ENCODE results near the gene SULT1C2.

SULT1C2 gene

GRCh38 chr2:108278631-108279030, 10.1 kb upstream of the SULT1C2 start:
- TF ChIP-seq CEBPB (IDR thresholded peaks at IDR 0.05) (peak; percentile 50), YY1 (IDR thresholded peaks at IDR 0.05; ENCODE audit: low read depth) (no peak)

GRCh38 chr2:108279468-108279867, 9.2 kb upstream of the SULT1C2 start:
- TF ChIP-seq EGR1 (IDR thresholded peaks at IDR 0.05) (no peak), TAF1 (IDR thresholded peaks at IDR 0.05; ENCODE audit: low read depth) (no peak), CEBPB (IDR thresholded peaks at IDR 0.05) (no peak), FOXM1 (IDR thresholded peaks at IDR 0.05; ENCODE audit: borderline replicate concordance, low read depth) (no peak), RAD21 (IDR thresholded peaks at IDR 0.05; ENCODE audit: low read depth) (no peak), CREB1 (IDR thresholded peaks at IDR 0.05; ENCODE audit: low read depth) (no peak), YY1 (IDR thresholded peaks at IDR 0.05; ENCODE audit: low read depth) (no peak), USF1 (IDR thresholded peaks at IDR 0.05) (no peak), ZBTB7A (IDR thresholded peaks at IDR 0.05; ENCODE audit: low read depth) (no peak), NFIC (IDR thresholded peaks at IDR 0.05) (no peak)

GRCh38 chr2:108280466-108280865, 8.2 kb upstream of the SULT1C2 start:
- TF ChIP-seq FOXM1 (IDR thresholded peaks at IDR 0.05; ENCODE audit: borderline replicate concordance, low read depth) (no peak), CREB1 (IDR thresholded peaks at IDR 0.05; ENCODE audit: low read depth) (no peak), REST (IDR thresholded peaks at IDR 0.05; ENCODE audit: low read depth) (no peak), NFIC (IDR thresholded peaks at IDR 0.05) (no peak), USF1 (IDR thresholded peaks at IDR 0.05) (no peak), ZBTB7A (IDR thresholded peaks at IDR 0.05; ENCODE audit: low read depth) (no peak), EP300 (IDR thresholded peaks at IDR 0.05; ENCODE audit: borderline replicate concordance) (no peak), TAF1 (IDR thresholded peaks at IDR 0.05; ENCODE audit: low read depth) (no peak)

GRCh38 chr2:108285616-108286015, 3.1 kb upstream of the SULT1C2 start:
- no peak for TF ChIP-seq EP300 (IDR thresholded peaks at IDR 0.05; ENCODE audit: borderline replicate concordance)
- no peak for TF ChIP-seq USF1 (IDR thresholded peaks at IDR 0.05)
- no peak for TF ChIP-seq NFIC (IDR thresholded peaks at IDR 0.05)
- no peak for TF ChIP-seq TEAD4 (IDR thresholded peaks at IDR 0.05)
- no peak for TF ChIP-seq CEBPB (IDR thresholded peaks at IDR 0.05)
- TF ChIP-seq YY1 (IDR thresholded peaks at IDR 0.05; ENCODE audit: low read depth) = no peak
- TF ChIP-seq EGR1 (IDR thresholded peaks at IDR 0.05) = no peak
- TF ChIP-seq MAX (IDR thresholded peaks at IDR 0.05) = no peak
- no peak for TF ChIP-seq RAD21 (IDR thresholded peaks at IDR 0.05; ENCODE audit: low read depth)
- TF ChIP-seq TCF12 (IDR thresholded peaks at IDR 0.05; ENCODE audit: low read depth) = no peak
- TF ChIP-seq FOXM1 (IDR thresholded peaks at IDR 0.05; ENCODE audit: borderline replicate concordance, low read depth) = no peak

GRCh38 chr2:108287169-108287568, 1.5 kb upstream of the SULT1C2 start:
- TF ChIP-seq TAF1 (IDR thresholded peaks at IDR 0.05; ENCODE audit: low read depth) (no peak), EGR1 (IDR thresholded peaks at IDR 0.05) (no peak), CEBPB (IDR thresholded peaks at IDR 0.05) (no peak; the same call in 1 of the 2 replicates), MAX (IDR thresholded peaks at IDR 0.05) (no peak), NFIC (IDR thresholded peaks at IDR 0.05) (no peak), USF1 (IDR thresholded peaks at IDR 0.05) (no peak), CREB1 (IDR thresholded peaks at IDR 0.05; ENCODE audit: low read depth) (no peak), FOXM1 (IDR thresholded peaks at IDR 0.05; ENCODE audit: borderline replicate concordance, low read depth) (no peak), RAD21 (IDR thresholded peaks at IDR 0.05; ENCODE audit: low read depth) (no peak), ZBTB7A (IDR thresholded peaks at IDR 0.05; ENCODE audit: low read depth) (no peak), EP300 (IDR thresholded peaks at IDR 0.05; ENCODE audit: borderline replicate concordance) (no peak)

- no peak for TF ChIP-seq YY1 (IDR thresholded peaks at IDR 0.05; ENCODE audit: low read depth)
- TF ChIP-seq CEBPB (IDR thresholded peaks at IDR 0.05) = no peak
- no peak for TF ChIP-seq CREB1 (IDR thresholded peaks at IDR 0.05; ENCODE audit: low read depth)
- TF ChIP-seq USF1 (IDR thresholded peaks at IDR 0.05) = no peak
- TF ChIP-seq TAF1 (IDR thresholded peaks at IDR 0.05; ENCODE audit: low read depth) = no peak
- no peak for TF ChIP-seq MAX (IDR thresholded peaks at IDR 0.05)
- TF ChIP-seq ZBTB7A (IDR thresholded peaks at IDR 0.05; ENCODE audit: low read depth) = no peak
- no peak for TF ChIP-seq REST (IDR thresholded peaks at IDR 0.05; ENCODE audit: low read depth)
- TF ChIP-seq EGR1 (IDR thresholded peaks at IDR 0.05) = no peak
- no peak for TF ChIP-seq RAD21 (IDR thresholded peaks at IDR 0.05; ENCODE audit: low read depth)
Measured at GRCh38 chr2:108293850-108294249, 5.2 kb downstream of the SULT1C2 start.
